ENCODE data around the gene API5.

Gene API5

DNA sequence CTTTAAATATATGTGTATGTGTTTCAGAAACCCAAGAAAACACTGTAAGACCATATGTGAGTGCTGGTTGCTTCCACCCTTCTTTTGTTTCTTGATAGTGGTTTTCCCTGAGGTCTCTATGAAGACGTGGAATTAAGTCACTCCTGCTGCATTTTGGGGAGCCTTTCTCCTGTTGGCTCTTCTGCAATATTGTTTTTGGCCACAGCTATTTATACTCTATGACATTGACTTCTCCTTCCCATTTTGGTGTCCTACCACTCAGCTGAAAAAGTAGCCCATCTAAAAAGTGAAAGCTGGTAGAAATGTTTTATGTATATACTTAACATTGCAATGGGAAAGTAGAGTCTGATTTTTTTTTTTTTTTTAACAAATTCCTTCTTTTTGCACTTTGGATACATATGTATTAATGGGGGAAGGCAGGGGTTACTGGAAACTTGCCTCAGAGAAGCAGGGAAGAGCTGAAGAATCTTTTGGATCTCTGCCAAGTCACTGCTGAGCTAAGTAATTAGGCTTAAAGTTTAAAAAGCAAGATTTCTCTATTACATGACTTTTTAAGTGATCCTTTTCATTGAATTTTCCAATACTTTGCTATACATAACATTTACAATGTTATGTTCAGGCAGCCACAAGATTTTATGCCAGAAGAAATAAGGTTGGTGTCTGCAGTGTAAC, 48.7 kb downstream of the API5 start:
- DNase-seq = no peak

DNA sequence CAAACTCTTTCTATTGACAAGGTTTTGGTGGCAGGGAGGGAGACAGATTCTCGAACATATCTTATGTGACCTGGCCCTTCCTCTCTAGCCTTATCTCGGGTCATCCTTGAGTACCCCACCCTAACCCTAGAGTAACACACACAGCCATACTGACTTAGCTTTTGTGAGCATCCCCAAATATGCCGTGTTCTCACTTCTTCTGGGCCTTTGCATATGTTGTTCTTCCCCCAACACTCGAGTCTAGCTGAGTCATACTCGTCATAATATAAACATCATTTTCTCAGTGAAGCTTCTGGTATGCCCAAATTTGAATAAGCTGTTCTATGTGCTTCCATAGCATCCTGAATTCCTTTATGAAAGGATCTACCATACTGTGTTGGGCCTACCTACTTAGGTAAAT, 54.9 kb downstream of the API5 start:
- DNase-seq = no peak

DNA sequence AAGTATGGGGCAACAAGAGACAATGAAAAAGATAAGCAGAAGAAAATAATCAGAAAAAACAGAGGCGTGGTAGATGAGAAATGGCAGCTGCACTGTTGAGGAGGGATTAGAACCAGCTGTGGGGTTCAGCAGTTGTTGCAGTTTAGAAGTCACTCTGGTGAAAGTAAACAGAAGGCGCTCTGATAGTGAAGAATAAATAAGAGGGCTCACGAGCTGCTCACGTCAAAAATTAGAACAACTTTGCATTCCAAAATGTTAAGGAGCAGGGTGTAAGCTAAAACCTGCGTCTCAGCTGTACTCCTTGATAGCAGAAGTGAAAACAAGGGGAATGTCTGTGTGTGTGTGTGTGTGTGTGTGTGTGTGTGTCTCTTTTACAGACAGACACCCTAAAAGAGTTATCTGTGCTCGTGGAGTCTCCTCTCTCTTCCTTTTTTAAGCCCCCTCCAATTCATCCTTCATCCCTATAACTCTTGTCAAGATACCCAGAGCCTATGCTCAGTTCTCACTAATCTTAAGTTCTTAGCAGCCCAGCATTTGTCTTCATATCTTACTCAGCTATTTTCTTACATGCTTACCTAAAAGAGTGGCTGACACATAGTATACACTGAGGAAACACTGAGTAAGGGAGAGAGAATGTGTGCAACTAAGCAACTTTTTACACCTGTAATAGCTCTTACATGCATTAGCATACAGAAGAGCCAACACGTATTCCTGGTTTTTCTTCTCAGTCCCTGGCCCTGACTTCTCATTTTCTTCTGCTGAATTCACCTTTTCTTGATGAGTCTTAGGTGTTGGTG, 55.8 kb downstream of the API5 start:
- no peak for DNase-seq

DNA sequence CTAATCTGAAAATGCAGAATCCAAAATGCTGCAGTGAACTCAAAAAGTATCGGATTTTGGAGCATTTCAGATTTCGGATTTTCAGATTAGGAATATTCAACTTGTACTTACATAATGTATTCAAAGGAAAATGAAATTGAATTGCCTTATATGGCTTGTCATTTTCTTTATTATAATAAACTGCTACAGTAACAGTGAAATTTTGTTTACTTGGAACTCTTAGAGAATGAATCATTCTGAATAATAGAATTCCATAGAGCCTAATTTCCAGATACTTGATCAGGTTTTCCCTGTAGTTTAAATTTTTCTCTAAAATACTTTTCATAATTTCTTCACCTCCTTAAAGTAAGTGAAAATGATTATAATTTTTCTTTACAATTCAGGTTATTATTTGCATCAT, 64.3 kb downstream of the API5 start:
- no peak for DNase-seq

- DNase-seq = no peak
Observed at GRCh38 chr11:43376594-43376993, 64.8 kb downstream of the API5 start.

GRCh38 chr11:43377389-43377788, 65.6 kb downstream of the API5 start:
- DNase-seq = no peak

- no peak for DNase-seq
Observed at GRCh38 chr11:43378897-43379296, 67.1 kb downstream of the API5 start.

- no peak for DNase-seq
Observed at GRCh38 chr11:43381802-43382201, 70.0 kb downstream of the API5 start.

DNA sequence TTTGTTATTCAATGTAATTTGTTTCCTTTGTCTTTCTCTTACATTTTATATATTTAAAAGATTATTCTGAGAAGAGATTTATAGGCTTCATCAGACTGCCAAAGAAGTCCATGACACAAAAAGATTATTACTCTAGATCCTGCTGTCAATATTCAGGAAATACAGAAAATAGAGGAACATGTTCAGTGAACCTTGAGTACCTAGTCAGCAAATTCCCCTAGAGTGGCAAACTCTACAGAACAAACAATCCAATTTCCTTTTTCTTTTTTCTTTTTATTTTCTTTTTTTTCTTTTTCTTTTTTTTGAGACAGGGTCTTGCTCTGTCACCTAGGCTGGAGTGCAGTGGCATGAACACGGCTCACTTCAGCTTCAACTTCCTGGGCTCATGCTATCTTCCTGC, 70.8 kb downstream of the API5 start:
- no peak for DNase-seq

GRCh38 chr11:43384393-43384792, 72.6 kb downstream of the API5 start:
- no peak for DNase-seq

DNA sequence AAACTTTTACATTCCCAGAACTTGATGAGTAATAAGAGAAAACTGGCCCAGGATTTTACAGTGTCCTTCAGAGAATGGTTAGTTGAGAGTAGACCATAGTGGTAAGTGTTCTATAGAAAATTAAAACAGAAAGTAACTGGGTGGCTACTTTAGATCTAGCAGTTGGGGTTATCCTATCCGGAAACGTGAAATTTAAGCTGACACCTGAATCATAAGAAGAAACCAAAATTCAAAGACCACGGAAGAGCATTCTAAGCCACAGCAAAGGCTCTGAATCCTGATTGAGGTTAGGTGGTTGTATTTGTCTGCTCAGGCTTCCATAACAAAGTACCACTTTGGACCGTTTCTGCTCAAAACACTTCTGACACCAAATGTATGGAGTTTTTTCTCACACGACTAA, 80.9 kb downstream of the API5 start:
- no peak for DNase-seq

GRCh38 chr11:43393765-43394355, 82.1 kb downstream of the API5 start:
- no peak for DNase-seq
